PFSK-1 (cell line): ENCODE measurements around the gene PEMT.

Source experiments
- FOXP2 ChIP-seq: optimal IDR thresholded peaks from 2 replicates; pipeline ENCODE3; 2011; ENCODE audit warnings: borderline replicate concordance, control low read depth, inconsistent platforms; ENCODE audit not compliant: insufficient read depth; ENCODE audit errors: extremely low read length, extremely low read depth
- POLR2AphosphoS5 ChIP-seq: IDR thresholded peaks from 2 replicates; pipeline ENCODE4 v1.6.1; 2012; ENCODE audit warnings: low read depth, mild to moderate bottlenecking, control low read depth, low read length, moderate library complexity
- SIN3A ChIP-seq: IDR thresholded peaks from 2 replicates; pipeline ENCODE4 v1.6.1; 2012; ENCODE audit warnings: mild to moderate bottlenecking, low read length, moderate library complexity, borderline replicate concordance; ENCODE audit not compliant: insufficient read depth
- TAF1 ChIP-seq: IDR thresholded peaks from 2 replicates; pipeline ENCODE4 v1.6.1; 2012; ENCODE audit warnings: low read length, control low read depth, borderline replicate concordance; ENCODE audit not compliant: insufficient read depth
- TF ChIP-seq, protein P1 (sequence below), 2 experiments: IDR thresholded peaks; 2 replicates each; pipeline versions ENCODE4 v1.6.1 to v1.8.0; 2011 to 2012; ENCODE audit warnings: low read depth in 2 of 2, low read length in 2 of 2, control low read depth in 1 of 2, inconsistent platforms in 1 of 2, mild to moderate bottlenecking in 1 of 2, moderate library complexity in 1 of 2; ENCODE audit not compliant: insufficient read depth in 1 of 2

Gene PEMT

DNA sequence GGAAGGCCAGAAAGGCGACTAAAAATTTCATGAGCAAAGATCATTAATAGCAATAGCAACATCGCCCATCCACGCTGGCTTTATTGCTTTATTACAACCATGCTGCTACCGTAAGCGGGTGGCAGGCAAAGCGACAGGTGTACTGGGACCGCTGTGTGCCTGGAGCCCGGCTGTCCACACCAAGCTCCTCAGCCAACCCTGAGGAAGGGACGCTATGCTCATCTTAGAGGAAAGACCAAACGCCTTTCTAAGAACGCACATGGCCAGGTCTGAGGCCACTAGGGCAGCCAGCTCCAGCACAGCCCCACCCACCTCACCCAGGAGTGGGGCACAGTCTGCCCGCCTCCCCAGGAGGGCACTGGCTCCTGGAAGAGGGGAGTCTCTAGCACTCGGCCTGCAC lies 28.0 kb downstream of the PEMT start:
- TF ChIP-seq SIN3A: no peak
- no peak for TF ChIP-seq POLR2AphosphoS5
- TF ChIP-seq TAF1: no peak
- no peak for TF ChIP-seq FOXP2
- TF ChIP-seq, protein P1, sequence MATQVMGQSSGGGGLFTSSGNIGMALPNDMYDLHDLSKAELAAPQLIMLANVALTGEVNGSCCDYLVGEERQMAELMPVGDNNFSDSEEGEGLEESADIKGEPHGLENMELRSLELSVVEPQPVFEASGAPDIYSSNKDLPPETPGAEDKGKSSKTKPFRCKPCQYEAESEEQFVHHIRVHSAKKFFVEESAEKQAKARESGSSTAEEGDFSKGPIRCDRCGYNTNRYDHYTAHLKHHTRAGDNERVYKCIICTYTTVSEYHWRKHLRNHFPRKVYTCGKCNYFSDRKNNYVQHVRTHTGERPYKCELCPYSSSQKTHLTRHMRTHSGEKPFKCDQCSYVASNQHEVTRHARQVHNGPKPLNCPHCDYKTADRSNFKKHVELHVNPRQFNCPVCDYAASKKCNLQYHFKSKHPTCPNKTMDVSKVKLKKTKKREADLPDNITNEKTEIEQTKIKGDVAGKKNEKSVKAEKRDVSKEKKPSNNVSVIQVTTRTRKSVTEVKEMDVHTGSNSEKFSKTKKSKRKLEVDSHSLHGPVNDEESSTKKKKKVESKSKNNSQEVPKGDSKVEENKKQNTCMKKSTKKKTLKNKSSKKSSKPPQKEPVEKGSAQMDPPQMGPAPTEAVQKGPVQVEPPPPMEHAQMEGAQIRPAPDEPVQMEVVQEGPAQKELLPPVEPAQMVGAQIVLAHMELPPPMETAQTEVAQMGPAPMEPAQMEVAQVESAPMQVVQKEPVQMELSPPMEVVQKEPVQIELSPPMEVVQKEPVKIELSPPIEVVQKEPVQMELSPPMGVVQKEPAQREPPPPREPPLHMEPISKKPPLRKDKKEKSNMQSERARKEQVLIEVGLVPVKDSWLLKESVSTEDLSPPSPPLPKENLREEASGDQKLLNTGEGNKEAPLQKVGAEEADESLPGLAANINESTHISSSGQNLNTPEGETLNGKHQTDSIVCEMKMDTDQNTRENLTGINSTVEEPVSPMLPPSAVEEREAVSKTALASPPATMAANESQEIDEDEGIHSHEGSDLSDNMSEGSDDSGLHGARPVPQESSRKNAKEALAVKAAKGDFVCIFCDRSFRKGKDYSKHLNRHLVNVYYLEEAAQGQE (IDR thresholded peaks at IDR 0.05; ENCODE audit: insufficient read depth in 1 of 2, low read depth in 2 of 2, low read length in 2 of 2): no peak

DNA sequence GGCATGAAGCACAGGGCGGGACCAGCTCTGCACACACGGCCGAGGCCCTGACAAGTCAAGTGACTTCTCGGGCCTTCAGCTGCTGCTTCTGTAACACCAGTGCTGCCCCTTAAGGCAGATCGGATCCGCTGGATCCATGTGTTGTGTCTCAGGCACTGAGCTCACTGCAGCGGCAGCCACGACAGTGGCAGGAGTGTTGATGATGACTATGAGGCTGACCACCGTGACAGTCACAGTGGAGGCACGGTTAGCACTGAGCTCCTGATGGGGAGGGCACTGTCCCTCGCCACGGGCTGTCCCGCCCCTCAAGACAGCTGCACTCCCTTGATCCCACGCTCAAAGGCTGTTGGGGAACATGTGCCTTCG lies 29.4 kb downstream of the PEMT start:
- TF ChIP-seq POLR2AphosphoS5 (no peak), TAF1 (no peak), FOXP2 (no peak), SIN3A (no peak)
- TF ChIP-seq, protein P1 (IDR thresholded peaks at IDR 0.05; ENCODE audit: insufficient read depth in 1 of 2, low read depth in 2 of 2, low read length in 2 of 2): no peak

DNA sequence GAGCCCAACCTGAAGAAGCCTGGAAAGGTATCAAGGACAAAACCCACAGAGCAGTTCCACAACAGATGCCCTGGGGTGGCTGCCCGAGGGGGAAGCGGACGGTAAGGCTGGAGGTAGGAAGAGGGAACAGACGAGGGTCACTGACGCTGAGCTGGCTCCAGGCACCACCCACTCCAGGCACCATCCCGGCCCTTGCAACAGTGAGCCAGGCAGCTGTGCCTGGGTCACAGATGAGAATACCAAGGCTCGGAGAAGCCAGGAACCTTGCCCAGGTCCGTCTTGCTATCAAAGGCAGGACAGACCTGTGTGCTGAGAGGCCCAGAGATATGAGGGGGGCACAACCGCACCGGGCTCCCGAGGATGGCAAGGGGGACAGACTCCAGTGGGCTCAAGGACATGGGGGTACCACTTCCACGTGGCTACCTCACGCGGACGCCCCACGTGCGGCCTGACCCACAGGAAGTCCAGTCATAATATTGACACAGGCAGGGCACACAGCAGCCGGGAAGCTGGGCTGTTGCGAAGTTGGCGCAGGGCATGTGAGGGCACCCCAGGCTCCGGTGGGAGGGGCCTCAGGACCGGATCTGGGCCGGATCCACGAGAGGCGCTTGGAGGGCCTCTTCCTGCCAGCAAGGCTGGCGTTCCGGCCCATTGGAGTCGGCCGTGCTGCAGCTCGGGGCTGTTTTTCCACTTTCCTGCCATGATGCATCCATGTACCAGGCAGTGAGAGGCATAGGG lies 29.9 kb downstream of the PEMT start:
- no peak for TF ChIP-seq POLR2AphosphoS5
- TF ChIP-seq SIN3A: no peak

DNA sequence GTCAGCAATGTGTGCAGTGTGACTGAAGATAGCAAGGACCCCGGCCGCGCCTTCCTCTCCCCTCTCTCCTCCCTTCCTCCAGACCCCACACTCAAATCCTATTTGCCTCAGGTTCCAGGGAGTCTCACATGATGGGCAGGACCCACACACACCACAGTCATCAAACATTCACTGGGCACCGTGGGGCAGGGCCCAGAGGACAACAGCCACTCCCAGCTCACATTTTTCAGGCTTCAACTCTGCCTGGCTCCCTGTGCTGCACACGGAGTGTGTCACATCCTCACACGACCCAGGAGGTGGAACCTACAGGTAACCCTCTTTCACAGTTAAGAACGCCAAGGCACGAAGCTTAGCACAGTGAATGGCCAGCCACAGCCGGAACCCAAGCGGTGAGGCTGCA lies 30.5 kb downstream of the PEMT start:
- no peak for TF ChIP-seq SIN3A
- TF ChIP-seq FOXP2: no peak
- TF ChIP-seq POLR2AphosphoS5: no peak
- TF ChIP-seq TAF1: no peak
- TF ChIP-seq, protein P1 (IDR thresholded peaks at IDR 0.05; ENCODE audit: insufficient read depth in 1 of 2, low read depth in 2 of 2, low read length in 2 of 2): no peak

DNA sequence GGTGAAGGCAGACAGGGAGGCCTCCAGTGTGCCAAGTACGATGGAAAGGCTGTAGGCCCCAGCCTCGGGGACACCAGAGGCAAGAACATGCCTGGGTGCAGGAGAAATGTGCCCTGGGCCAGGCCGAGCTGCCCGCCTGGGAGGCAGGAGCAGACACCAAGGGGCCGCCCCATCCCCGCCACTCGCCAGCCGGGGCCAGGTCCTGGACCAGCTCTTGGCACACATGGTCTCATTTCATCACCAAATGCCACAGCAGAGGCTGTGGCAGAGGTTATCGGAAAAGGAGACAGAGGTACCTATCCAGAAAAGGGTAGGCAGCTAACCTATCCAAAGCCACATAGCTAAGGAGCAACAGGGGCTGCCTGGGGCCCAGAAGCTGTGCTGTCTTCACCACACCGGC lies 31.3 kb downstream of the PEMT start:
- TF ChIP-seq, protein P1 (IDR thresholded peaks at IDR 0.05; ENCODE audit: insufficient read depth in 1 of 2, low read depth in 2 of 2, low read length in 2 of 2): no peak
